Measurements from ENCODE around the gene PRTG.
"Not testable (repeated sequence)": the region's sequence is repeated elsewhere in the genome, so short reads cannot be mapped to it uniquely, and the experiment has no call there.

PRTG gene

DNA sequence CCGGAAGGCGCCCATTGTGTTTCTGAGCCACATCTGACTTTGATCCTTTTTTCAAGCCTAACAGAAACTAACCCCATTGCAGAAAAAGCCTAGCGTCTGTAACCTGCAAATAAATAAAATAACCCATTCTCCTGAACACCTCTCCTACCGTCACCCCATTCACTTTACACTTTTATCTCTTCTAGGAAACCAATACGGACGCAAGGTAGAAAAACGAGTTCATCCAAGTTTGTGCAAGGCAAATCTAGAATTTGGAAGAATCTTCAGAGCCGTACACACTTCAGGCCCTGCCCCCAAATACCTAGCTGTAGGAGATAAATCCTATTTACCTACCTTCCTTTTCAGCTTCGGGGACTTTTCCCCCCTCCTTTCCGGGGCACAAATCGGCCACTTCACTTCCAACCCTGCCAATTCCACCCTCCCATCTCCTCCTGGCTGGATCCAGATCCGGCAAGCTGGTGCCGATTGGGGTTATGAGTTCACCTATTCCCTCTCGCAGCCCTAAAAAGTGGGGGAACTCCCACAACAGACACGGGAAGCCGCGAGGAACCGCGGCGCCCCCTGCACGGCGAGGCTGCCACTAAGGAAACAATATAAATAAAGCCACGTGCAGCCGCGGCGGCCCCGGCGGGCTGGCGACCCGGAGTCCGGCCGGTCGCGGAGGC lies 987 bp downstream of the PRTG start:
- no peak for DNase-seq

DNA sequence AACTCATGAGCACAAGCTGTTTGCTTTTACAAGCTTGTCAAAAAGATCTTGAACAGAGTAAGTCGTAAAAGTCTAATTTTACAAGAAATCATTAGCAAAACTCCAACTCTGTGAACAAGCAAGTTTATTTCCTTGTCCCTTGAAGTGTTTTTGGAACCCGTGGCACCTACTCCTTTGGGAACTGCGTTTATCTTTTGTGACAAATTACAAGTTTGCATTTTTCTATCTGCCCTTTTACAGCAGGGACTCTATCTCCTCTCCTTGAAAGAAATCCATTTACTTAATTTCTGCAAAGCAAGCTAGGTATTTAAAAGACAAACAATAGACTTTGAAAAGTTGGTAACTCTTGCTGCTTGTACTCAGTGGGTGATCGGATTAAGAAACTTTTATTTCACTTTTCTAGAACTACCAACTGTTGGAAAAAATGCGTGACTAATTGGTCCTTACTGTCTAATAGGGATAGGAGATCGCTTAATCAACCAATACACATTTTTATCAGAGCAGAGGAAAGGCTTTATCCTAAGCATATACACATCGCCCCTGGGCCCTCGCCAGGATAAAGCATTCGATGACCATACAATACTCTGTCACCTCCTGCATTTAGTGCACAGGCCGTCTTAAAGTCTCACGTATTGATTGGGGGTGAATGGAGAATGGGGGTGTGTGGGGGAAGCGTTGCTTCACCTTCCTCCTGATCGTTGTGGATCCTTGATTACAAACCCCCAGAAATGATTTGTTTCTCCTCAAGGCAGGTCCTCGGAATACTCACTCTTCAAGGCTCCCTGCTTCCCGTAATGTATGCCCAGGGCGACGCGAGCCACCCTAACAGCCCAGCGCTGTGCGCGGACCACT lies 1.7 kb downstream of the PRTG start:
- no peak for DNase-seq

DNA sequence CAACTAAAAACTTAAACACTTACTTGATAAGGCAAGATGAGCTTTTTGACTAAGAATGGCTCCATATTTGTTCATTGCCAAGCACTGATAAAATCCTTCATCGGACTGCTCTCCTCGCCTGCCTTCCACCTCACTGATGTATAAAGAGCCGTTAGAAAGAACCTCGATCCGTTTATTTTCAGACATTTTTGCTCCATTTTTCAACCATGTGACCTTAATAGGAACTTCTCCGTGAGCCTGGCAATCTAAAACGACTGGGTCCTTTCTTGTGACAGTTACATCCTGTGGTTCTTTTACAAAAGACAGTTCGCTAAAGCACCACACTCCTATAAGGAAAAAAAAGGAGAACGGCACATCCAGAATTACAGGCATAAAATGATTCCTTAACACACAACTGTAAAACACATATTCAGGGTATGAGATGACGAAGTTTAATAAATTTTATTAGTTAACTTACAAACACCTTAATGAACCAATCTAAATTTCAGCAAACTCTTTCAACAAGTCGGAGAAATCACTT lies 2.5 kb downstream of the PRTG start:
- no peak for DNase-seq

DNA sequence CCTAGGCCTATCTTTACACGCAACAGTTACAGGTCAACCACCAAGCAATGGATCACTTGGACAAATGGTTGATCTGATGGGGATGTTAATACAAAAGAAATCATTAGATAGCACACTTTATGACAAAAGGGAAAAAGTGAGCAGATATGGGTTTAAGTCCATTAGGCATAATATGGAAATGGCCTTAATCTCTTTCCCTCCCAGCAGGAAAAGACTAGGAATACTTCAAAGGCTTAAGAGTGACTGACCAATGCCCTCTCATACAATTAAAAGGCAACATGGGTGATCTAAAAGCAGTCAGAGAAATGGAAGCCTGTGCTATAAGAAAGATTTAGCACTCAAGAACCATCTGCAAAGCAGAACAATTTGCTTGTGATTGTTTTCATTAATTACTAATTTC lies 3.3 kb downstream of the PRTG start:
- no peak for DNase-seq

DNA sequence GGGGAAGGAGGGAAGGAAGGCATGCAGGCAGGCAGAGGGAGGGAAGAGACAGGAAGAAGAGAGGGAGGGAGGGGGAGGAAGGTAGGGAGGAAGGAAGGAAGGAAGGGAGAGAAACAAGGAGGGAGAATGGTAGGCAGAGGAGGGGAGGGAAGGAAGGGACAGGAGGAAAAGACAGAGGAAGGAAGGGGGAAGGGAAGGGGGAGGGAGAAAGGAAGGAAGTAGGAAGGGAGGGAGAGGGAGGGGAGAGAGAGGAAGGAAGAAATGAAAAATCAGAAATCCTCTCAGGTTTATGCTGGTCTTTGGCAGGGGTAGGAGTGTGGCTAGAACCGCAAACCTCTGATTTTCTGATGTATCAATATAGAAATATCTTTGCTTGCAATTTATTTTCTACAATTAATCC lies 4.2 kb downstream of the PRTG start:
- DNase-seq = no peak

DNA sequence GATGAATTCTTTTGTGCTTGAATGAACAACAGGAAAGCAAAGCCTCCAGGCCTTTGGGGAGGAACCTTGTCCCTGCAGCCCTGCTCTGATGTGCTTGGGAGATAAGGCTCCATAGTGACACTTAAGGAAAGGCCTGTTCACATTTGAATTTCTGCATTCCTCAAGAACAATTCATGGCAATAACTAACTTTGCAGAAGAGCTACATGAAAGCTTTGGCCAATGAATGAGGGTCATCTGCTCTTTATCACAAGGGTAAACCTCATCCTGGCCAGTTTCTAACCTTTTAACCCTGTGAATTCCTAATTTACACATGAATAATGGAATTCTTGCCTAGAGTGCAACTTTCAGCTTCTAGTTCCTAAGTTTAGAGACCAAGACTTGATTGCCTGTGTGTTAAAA lies 5.6 kb downstream of the PRTG start:
- no peak for DNase-seq

DNA sequence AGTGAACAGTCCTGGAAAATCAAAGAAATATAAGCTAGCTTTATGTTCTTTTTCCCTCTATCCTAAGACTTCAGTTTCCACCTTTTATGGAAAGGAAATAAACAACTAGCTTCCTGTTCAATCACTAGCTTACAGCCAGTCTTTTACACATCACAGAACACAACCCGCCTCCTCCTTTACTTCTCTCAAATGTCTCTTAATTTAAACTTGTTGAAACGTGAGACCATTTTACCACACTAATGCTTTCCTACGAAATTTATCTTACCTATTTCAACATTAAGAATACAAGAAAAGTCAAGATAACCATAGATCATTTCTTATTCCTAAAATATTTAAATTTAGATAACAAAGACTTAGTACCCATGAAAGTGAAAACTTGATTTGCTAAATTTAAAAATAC lies 6.2 kb downstream of the PRTG start:
- no peak for DNase-seq

DNA sequence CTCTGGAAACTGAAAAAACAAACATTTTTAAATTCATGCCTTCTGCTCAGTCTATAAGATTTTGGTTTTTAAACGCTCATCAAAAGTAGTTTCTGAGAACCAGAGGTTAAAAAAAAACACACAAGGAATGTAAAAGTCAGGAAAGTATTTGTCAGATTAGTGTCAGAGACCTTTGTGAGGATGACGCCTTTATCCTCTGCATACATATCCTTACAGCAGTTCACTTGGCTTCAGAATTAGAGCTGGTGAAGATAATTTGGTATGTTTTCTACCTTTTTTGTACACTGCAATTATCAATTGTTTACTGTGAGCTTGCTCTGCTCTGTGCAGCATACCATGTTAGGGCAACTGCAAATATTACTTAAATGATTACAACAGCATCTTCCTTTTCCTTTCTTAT lies 8.3 kb downstream of the PRTG start:
- no peak for DNase-seq

DNA sequence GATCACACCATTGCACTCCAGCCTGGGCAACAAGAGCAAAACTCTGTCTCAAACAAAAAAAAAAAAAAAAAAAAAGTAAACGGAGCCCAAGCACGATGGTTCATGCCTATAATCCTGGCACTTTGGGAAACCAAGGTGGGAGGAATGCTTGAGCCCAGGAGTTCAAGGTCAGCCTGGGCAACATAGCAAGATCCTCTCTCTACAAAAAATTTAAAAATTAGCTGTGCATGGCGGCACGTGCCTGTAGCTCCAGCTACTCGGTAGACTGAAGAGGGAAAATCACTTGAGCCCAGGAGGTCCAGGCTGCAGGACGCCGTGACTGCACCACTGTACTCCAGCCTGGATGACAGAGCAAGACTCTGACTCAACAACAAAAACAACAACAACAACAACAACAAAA lies 9.5 kb downstream of the PRTG start:
- DNase-seq = not testable (repeated sequence)

DNA sequence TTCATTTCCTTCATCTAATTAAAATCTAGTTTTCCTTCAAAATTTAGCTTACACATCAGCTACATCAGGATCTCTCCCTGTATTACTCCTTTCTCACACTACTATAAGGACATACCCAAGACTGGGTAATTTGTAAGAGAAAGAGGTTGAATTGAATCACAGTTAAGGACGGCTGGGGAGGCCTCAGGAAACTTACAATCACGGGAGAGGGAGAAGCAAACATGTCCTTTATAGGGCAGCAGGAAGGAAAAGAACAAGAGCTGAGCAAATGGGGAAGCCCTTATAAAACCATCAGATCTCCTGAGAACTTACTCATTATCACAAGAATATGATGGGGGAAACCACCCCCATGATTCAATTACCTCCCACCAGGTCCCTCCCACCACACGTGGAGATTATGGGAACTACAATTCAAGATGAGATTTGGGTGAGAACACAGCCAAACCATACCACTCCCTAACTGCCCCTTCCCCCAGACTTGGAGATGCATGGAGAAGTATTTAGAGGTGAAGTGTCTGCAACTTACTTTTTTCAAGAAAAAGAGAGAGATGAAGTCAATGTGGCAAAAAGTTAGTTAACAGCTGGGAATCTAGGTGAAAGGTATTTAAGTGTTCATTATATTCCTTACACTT lies 21.3 kb downstream of the PRTG start:
- DNase-seq = no peak

DNA sequence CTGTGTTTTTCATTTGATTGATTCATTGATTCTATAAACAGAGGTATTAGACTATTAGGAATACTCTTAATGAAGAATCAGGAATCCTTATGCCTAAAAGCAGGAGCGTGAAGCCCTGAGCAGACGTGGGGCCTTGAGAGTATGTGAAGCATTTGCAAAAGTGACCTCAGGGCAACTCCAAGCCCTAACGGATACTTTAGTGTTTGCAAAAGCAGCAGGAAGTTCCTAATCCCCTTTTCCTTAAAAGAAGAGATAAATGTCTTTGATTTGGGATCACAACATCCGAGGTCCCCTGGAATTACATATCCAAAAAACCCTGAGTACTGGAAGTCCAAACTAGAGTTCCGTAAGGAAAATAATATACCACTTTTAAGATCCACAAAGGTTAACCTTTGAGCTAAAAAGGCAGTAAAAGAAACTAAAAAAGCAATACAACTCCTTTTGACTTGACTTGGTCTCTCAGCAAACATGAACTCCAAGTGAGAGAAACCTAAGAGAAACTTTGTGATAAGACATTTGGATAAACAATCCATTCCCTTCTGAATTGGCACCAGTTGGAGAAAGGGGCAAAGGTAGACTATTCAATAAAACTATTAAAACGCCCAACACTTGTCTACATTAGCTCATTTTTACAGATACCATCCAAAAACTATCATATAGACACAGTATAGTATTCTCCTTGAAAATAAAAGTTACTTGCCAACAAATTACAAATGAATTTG lies 27.4 kb downstream of the PRTG start:
- no peak for DNase-seq

DNA sequence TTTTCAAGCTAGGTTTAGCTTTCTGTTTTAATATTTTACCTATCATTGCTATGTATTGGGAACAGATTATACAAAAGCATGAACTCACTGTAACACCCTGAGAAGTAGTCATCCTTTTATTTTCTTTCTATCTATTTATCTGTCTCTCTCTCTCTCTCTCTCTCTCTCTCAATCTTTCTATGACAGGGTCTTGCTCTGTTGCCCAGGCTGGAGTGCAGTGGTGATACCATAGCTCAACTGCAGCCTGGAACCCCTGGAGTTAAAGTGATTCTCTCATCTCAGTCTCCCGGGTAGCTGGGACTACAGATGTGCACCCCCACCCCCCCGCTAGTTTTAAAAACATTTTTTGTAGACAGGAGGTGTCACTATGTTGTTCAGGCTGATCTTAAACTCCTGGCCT lies 28.9 kb downstream of the PRTG start:
- no peak for DNase-seq

DNA sequence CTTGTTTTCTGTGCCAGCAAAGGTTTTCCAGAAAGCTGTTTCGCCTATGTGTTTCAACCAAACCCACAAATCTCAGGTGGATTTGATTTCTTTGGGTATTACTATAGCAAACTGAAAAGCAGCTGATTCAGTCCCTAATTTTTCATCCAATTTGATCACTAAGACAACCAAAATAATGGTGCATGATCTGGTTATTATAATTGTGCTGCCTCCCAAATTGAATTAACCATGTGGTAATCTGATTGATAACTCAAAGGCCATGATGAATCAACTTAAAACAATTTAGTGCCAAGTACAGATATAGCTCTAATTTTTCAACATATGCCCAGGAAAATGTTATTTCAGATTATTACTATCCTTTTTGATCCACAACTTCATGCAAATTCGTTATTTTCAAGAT lies 30.6 kb downstream of the PRTG start:
- no peak for DNase-seq

DNA sequence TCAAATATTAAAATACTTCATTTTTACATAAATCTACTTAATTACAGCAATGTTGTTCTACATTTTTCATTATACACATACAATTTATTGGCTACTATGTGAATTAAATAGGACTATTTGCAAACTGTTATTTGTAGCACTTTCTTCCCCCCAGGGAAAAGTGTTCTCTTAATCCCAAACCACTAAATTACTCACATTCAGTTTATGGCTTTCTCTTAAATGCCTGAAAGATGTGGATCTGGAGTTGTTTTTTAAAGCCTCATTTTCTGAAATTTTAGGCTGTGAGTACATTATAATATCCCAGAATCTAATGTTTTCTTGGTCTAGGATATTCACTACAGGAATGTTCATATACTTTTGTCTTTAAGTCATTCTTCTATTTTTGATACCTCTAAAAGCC lies 32.7 kb downstream of the PRTG start:
- no peak for DNase-seq

DNA sequence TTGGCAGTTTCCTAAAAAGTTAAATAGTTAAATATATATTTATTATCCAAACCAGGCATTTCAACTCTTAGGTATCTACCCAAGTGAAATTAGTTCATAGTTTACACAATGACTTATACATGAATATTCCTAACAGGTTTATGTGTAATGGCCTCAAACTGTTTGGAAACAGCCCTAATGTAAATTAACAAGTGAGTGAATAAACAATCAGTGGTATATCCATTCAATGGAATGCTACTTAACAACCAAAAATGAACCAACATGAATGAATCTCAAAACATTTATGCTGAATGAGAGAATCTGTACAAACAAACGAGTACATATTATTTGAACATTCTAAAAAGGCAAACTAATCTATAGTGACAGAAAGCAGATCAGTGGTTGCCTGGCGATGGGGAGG lies 33.5 kb downstream of the PRTG start:
- DNase-seq = no peak

DNA sequence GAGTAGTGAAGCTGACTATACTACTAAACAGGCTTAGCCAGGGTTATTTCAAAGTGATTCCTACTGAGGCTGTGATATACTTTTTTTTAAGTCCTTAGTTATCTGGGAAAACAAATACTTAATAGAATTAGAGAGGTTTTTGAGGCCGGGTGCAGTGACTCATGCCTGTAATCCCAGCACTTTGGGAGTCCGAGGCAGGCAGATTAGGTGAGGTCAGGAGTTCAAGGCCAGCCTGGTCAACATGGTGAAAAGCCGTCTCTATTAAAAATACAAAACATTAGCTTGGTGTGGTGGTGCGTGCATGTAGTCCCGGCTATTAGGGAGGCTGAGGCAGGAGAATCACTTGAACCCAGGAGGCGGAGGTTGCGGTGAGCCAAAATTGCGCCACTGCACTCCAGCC lies 34.2 kb downstream of the PRTG start:
- DNase-seq = no peak

DNA sequence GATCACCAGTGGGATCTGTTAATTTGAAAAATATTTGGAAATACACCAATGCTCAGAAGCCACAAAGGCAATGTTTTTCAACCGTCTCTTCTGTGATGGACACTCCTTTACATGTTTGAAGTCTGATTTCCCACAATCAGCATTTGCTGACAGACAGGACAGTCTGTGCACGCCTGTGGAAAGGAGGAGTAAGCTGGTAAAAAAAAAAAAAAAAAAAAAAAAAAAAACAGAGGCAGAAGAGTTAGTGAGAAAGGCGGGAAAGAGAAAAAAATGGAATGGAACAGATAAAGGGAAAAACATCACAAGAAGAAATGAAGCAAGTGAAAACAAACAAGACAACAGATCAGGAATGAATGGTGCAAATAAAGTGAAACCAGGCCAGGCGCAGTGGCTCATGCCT lies 35.0 kb downstream of the PRTG start:
- DNase-seq = no peak

DNA sequence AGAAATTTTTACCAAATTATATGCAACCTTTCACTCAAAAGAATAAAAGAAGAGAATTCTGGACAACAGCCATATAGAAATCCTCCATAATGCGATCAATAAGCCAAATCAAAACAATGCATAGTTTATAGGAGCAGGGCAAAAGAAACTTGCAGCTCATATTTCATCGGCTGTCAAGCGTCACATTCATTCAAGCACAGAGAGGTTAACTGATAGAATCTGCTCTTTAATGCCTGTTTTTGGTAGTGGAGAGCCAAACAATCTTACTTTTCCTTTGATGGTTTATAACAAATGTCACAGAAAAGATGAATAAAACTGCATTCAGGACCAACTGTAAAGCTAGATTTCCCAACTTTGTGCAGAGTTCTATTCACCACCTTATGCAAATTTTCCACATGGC lies 35.4 kb downstream of the PRTG start:
- DNase-seq = no peak

DNA sequence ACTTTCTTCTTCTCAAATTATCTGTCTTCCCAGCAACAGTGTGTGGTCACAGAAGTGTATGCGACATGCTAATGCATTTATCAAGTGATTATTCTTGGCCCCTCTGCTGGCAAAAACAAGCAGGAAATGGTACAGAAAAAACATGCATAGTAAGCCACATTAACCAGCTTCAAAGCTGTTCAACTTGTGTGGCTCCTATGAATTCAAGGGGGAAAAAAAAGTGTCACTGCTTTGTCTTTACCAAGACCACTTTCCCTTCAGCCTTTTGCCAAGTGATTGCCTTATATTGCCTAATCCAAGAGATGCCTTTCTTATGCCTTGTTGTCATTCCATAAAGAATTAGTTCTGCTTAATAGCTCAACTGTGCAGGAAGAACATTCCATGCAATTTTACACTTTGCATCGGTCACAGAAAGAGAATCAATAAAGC lies 39.1 kb downstream of the PRTG start:
- DNase-seq = no peak

DNA sequence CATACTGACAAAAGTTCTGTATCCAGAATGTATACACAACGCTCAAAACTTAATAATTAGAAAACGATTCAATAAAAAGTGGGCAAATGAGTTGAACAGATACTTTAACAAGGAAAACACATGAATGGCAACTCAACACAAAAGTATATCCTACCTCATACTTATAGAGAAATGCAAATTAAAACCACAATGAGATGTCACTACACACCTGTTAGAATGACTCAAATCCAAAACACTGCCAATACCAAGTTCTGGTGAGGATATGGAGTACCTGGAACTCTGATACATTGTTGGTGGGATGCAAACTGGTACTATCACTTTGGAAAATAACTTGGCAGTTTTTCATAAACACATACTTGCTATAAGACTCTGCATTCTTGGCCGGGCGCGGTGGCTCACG lies 42.1 kb downstream of the PRTG start:
- no peak for DNase-seq

DNA sequence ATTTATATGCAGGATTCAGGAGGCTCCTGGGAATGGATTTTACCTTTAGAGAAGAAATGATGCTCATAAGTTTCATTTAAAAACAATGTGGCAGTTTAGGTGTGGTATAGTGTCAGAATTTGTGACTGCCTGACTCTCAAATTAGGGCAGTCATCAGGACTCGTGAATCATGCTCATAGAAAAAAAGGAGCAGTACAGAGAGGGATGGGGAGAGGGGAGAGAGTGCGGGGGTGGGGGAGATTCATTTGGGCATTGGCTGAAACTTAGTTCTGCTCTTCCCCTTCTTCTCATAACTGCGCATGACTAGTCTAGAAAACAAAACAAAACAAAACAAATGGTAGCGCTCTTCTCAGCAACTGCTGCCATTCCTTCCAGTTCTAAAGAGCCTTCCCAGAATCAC lies 44.3 kb downstream of the PRTG start:
- no peak for DNase-seq

DNA sequence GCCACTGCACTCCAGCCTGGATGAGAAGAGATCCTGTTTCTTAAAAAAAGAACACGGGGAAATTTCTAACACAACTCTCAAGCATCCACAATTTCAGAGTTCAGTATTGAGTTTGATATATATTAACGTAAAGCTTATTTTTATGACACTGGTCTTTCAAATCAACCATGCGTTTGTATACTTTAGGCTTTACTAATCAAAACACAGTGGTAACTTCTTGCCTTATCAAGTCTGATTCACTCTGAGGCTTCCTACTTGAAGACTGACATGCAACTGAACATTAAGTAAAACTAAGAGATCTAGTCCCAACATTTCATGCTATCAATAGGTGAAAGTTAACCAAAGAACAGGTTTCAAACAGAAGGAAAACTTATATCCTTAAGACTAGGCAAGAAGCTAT lies 46.7 kb downstream of the PRTG start:
- no peak for DNase-seq

DNA sequence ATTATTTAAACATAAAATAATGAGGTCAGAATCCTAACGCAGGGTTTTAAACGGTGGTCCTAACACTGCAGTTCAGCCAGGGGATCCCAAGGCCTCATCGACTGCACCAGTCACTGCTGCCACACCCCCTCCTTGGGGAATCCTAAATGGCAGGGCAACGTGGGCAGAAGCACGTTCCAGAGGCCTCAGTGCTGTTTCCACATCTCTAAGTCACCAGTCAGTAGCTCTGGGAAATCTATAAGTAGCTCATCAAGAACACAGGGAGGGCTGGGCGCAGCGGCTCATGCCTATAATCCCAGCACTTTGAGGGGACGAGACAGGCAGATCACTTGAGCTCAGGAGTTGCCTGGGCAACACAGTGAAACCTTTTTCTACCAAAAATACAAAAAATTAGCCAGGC lies 47.5 kb downstream of the PRTG start:
- DNase-seq = no peak

All from effector CD4-positive, alpha-beta T cell (primary cell).